Thyroid gland (tissue), 4 donors: ENCODE data around the gene CMKLR1. TPM values are rescaled to one million over a fixed set of nuclear protein-coding genes. Genes with fewer than 3 reads are reported as not detected.

Experiments
- DNase-seq, 2 donors: peaks; one replicate each; pipeline ENCODE4 v3.0.0-alpha.2; 2019
- H3K27ac ChIP-seq, 3 donors: fragments of 200-600 bp; sonication (generic); 1 replicate in 2 of 3; 2 replicates in 1 of 3; pipeline ENCODE4 v1.5.1; 2016 to 2019; ENCODE audit warnings: mild to moderate bottlenecking in 1 of 3, moderate library complexity in 1 of 3
- H3K27me3 ChIP-seq: fragments of 200-600 bp; sonication (generic); one replicate; pipeline ENCODE4 v1.5.1; 2019
- H3K36me3 ChIP-seq, 2 donors: fragments of 200-600 bp; sonication (generic); one replicate each; pipeline ENCODE4 v1.5.1; 2016 to 2019
- H3K4me1 ChIP-seq, 2 donors: fragments of 200-600 bp; sonication (generic); one replicate each; pipeline ENCODE4 v1.5.1; 2017 to 2019
- H3K4me3 ChIP-seq, 3 donors: fragments of 200-600 bp; sonication (generic); replicated peaks in 1 of 3; 1 replicate in 2 of 3; 2 replicates in 1 of 3; pipeline ENCODE4 v1.5.1; 2016; ENCODE audit warnings: mild to moderate bottlenecking in 1 of 3
- H3K9me3 ChIP-seq: fragments of 200-600 bp; sonication (generic); one replicate; pipeline ENCODE4 v1.5.1; 2017
- POLR2A ChIP-seq, 2 donors: fragments of 450-650 bp; IDR thresholded peaks; one replicate each; pipeline ENCODE4 v1.6.1; 2017; ENCODE audit warnings: antibody characterized with exemption in 2 of 2, mild to moderate bottlenecking in 2 of 2, moderate library complexity in 1 of 2
- WGBS, 2 donors: methylation state at CpG; one replicate each; pipeline ENCODE4 v1.1.5; 2017; 5-methylcytosine and 5-hydroxymethylcytosine counted together
- intact Hi-C: fragments of 100-400 bp; cut with DNase I; formaldehyde crosslinking; loops from one replicate; pipeline ENCODE4 v1.15.1; 2023
- total RNA-seq, 4 donors: library from RNA; depleted of rRNA; stranded (reverse); fragments of >200 nt; gene quantifications; one replicate each; pipeline ENCODE4 v1.2.3, GENCODE V29; 2016
- TF ChIP-seq, protein P1 (sequence below), 6 experiments: fragments of 200-600 bp in 3 of 6; fragments of 450-650 bp in 3 of 6; sonication (generic) in 3 of 6; IDR thresholded peaks; one replicate each; pipeline ENCODE4 v1.5.1; 2016 to 2019; ENCODE audit warnings: antibody characterized with exemption in 6 of 6, mild to moderate bottlenecking in 2 of 6, inconsistent platforms in 1 of 6, moderate library complexity in 1 of 6

CMKLR1 gene
- total RNA-seq, 4 donors from 2014 or later: 6.3 to 15.8 (median 12.2) TPM

DNA sequence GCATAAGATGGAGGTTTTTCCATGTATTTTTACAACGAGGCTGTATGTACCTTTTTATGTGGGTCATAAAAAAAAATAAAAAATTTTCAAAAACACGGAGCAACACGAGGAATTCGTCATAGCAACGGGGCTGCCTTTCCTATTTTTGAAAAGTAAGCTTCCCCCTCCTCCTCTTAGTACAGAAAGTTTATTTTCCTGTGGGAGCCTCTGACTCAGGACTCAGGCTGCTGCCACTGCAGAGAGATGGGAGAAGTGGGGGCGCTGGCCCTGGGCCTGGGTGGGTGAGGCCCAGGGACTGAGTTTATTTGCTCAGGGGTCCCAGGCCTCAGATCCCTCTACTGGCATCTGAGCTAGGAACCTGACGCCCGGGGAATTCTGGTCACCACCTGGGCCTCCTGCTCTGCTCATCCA lies 10.2 kb upstream of the CMKLR1 start:
- Histone ChIP-seq H3K9me3 (no peaks in the 10 kb centered on the region), H3K4me1 (no peaks in the 10 kb centered on the region), H3K27me3 (no peaks in the 10 kb centered on the region), H3K36me3 (no peaks in the 10 kb centered on the region), H3K4me3 (no peak overlapping the region), H3K27ac (no peak overlapping the region)
- no peak for DNase-seq
- no peak for TF ChIP-seq POLR2A (IDR thresholded peaks at IDR 0.05)
- TF ChIP-seq, protein P1, sequence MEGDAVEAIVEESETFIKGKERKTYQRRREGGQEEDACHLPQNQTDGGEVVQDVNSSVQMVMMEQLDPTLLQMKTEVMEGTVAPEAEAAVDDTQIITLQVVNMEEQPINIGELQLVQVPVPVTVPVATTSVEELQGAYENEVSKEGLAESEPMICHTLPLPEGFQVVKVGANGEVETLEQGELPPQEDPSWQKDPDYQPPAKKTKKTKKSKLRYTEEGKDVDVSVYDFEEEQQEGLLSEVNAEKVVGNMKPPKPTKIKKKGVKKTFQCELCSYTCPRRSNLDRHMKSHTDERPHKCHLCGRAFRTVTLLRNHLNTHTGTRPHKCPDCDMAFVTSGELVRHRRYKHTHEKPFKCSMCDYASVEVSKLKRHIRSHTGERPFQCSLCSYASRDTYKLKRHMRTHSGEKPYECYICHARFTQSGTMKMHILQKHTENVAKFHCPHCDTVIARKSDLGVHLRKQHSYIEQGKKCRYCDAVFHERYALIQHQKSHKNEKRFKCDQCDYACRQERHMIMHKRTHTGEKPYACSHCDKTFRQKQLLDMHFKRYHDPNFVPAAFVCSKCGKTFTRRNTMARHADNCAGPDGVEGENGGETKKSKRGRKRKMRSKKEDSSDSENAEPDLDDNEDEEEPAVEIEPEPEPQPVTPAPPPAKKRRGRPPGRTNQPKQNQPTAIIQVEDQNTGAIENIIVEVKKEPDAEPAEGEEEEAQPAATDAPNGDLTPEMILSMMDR (IDR thresholded peaks at IDR 0.05): no peak
- WGBS, 2 donors: 63 to 65% methylated on average over 8 of the region's 8 CpGs
- intact Hi-C loops: no loop called here

DNA sequence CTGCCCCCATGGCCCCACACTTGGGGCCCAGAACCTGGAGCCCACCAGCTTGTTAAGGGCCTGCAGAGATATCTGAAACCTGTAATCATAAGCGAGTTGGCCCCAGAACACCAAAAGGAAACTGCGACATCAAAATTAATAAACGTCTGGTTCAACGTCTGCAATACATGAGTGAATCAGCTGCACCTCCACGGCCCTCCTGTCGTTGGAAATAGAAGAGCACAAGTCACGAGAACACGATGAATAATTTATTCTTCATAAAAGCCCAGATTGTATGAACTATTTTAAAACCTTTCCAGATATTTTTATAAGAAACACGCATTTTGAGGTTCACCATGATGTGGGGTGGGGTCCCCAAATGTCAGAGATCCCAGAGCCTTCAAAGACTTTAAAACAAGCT lies 9.7 kb upstream of the CMKLR1 start:
- whole genome bisulfite sequencing, 2 donors: 80 to 81% methylated on average over 9 of the region's 9 CpGs
- Histone ChIP-seq H3K9me3 (no peaks in the 10 kb centered on the region), H3K27me3 (no peaks in the 10 kb centered on the region), H3K27ac (no peak overlapping the region), H3K4me3 (no peak overlapping the region), H3K4me1 (no peaks in the 10 kb centered on the region), H3K36me3 (no peaks in the 10 kb centered on the region)
- no peak for DNase-seq
- intact Hi-C loops: no loop called here
- TF ChIP-seq POLR2A (IDR thresholded peaks at IDR 0.05): no peak
- TF ChIP-seq, protein P1 (IDR thresholded peaks at IDR 0.05): no peak

DNA sequence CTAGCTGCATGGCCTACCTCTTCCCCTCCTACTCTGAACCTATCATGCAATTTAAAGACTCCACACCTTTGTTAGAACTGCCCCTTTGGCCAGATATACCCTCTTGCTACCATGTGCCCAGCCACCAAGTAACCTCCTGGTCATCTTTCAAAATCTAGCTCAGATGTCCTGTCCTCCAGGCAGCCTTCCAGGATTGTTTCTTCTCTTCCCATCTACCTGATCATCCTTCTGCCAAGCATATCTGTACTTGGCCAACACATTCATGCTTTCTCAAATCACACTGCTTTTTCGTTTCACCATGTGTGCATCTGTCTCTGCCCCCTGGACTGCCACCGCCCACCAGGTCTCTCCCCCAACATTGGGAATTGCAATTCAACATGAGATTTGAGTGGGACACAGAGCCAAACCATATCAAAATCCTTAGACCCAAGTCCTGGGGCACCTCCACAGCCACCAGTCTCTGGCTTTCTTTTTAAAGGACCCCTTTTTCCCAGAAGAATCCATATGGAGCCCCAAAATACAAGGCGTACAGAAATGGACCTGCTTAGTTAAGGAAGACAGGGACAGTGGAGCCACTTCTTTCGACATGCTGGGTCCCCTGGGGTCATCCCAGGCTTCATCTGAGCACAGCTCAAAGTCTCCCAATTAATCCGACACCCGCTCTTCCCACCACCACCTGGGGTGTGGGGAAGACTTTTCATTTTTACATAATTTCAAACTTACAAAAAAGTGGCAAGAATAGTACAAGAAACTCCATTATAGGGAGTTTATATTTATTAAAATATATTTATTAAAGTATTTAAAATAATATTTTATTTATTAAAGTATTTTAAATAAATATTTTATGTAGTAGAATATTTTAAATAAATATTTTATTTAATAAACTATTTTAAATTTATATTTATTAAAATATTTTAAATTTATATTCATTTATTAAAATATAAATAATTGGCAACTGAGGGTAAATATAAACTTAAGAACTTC lies 7.9 kb upstream of the CMKLR1 start:
- no peaks in the 10 kb centered on the region for H3K27me3 ChIP-seq
- H3K27ac ChIP-seq: no peak overlapping the region
- H3K4me1 ChIP-seq: peaks cover 6 to 7% of the 10 kb centered on the region in 2 donors
- no peaks in the 10 kb centered on the region for H3K36me3 ChIP-seq
- intact Hi-C loops: no loop called here
- no peak for TF ChIP-seq POLR2A (IDR thresholded peaks at IDR 0.05)
- TF ChIP-seq, protein P1 (IDR thresholded peaks at IDR 0.05): no peak
- 86 to 90% methylated on average over 6 of the region's 6 CpGs for WGBS, 2 donors
- H3K9me3 ChIP-seq: no peaks in the 10 kb centered on the region
- DNase-seq: no peak
- no peak overlapping the region for H3K4me3 ChIP-seq

DNA sequence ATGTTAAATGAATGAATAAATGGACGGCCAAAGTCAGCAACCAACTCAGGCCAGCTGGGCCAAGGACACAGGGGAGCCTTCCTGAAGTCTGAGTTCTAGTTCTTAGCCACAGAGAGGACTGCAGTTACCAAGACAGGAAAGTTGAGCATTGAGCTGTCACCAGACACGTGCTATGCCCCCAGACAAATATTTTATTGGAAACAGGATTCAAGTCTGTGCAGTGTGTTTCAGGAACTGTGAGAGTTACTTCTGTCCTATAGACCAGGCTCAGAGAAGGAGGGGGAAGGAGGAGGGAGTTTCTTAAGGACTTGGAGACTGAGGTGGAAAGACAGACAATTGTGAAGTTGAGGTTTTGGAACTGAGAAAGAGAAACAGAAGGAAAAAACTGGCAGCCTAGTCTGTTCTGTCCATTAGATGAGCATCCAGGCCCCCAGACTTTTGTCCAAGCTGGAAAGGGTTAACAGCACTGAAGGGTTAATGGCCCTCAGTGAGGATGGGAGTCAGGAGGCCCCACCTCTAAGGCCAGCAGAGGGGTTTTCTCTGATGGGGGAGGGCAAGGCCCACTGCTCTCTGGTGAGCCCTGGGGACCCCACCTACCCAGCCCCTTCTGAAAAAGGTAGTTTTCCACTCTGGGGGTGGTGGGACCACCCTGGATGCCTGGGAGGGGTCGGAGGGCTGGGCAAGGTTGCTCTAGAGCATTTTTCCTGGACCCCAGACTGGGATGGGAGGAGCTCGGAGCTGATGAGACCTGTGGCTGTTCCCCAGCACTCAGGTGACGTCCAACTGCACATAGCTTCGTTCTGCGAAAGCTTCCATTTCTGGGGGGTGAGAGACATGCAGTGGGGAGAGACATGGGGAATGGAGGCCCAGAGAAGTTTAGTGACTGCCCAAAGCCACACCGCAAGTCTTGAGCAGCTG lies 6.9 kb upstream of the CMKLR1 start:
- no peak for TF ChIP-seq POLR2A (IDR thresholded peaks at IDR 0.05)
- TF ChIP-seq, protein P1 (IDR thresholded peaks at IDR 0.05): no peak
- Histone ChIP-seq H3K9me3 (no peaks in the 10 kb centered on the region), H3K4me1 (peaks cover 6 to 7% of the 10 kb centered on the region in 2 donors), H3K4me3 (no peak overlapping the region), H3K36me3 (no peaks in the 10 kb centered on the region), H3K27me3 (no peaks in the 10 kb centered on the region), H3K27ac (no peak overlapping the region)
- no peak for DNase-seq
- intact Hi-C loops: no loop called here
- WGBS, 2 donors: 46 to 62% methylated on average over 5 to 8 of the region's 8 CpGs
